GM23338 (cell line): ENCODE results near the gene EFR3B. TPM values are rescaled to one million over a fixed set of nuclear protein-coding genes. Genes with fewer than 3 reads are reported as not detected.
A peak's percentile ranks its signal among the peaks of the same experiment; 100 is the strongest.

ENCODE experiments used
- ATAC-seq: fragments of 200-7000 bp; cut with Tn5 transposase; 3 replicates; pipeline ENCODE4 v1.9.1; 2020
- DNase-seq: peaks from one replicate; pipeline ENCODE4 v3.0.0-alpha.2; 2015; ENCODE audit warnings: low spot score
- H2AFZ ChIP-seq: fragments of 200-600 bp; sonication (generic); 2 replicates; pipeline ENCODE4 v1.8.0; 2016; ENCODE audit warnings: antibody characterized with exemption, mild to moderate bottlenecking, moderate library complexity
- H3F3A ChIP-seq: fragments of 200-600 bp; sonication (generic); replicated peaks from 2 replicates; pipeline ENCODE4 v1.8.0; 2017; ENCODE audit warnings: antibody characterized with exemption, mixed run types, low read depth
- H3K27ac ChIP-seq: fragments of 200-600 bp; sonication (generic); 2 replicates; pipeline ENCODE4 v1.6.1; 2016; ENCODE audit warnings: low read depth
- H3K27me3 ChIP-seq: fragments of 200-600 bp; sonication (generic); 2 replicates; pipeline ENCODE4 v1.8.0; 2016; ENCODE audit warnings: mild to moderate bottlenecking, mixed run types, moderate library complexity; ENCODE audit not compliant: insufficient read depth
- H3K36me3 ChIP-seq: fragments of 200-600 bp; sonication (generic); 2 replicates; pipeline ENCODE4 v1.8.0; 2016; ENCODE audit warnings: mild to moderate bottlenecking; ENCODE audit not compliant: insufficient read depth
- H3K4me1 ChIP-seq: fragments of 200-600 bp; sonication (generic); 2 replicates; pipeline ENCODE4 v1.8.0; 2016; ENCODE audit warnings: mild to moderate bottlenecking, moderate library complexity; ENCODE audit not compliant: insufficient read depth
- H3K4me2 ChIP-seq: fragments of 200-600 bp; sonication (generic); 2 replicates; pipeline ENCODE4 v1.7.1; 2017; ENCODE audit warnings: mixed run types
- H3K4me3 ChIP-seq: fragments of 200-600 bp; sonication (generic); 2 replicates; pipeline ENCODE4 v1.6.1; 2016; ENCODE audit warnings: mixed run types
- H3K79me2 ChIP-seq: fragments of 200-600 bp; sonication (generic); replicated peaks from 2 replicates; pipeline ENCODE4 v1.8.0; 2017; ENCODE audit warnings: mild to moderate bottlenecking; ENCODE audit not compliant: insufficient read depth
- H3K9me2 ChIP-seq: fragments of 200-600 bp; sonication (generic); 2 replicates; pipeline ENCODE4 v1.8.0; 2017; ENCODE audit not compliant: insufficient read depth
- H4K20me1 ChIP-seq: fragments of 200-600 bp; sonication (generic); replicated peaks from 2 replicates; pipeline ENCODE4 v1.8.0; 2017; ENCODE audit warnings: mild to moderate bottlenecking; ENCODE audit not compliant: insufficient read depth
- H3K27ac Mint-ChIP-seq: 2 replicates; pipeline ENCODE4 v1.8.0; 2020; ENCODE audit warnings: inconsistent platforms, mild to moderate bottlenecking, moderate library complexity, mixed read lengths
- H3K27me3 Mint-ChIP-seq: 3 replicates; pipeline ENCODE4 v1.8.0; 2022; ENCODE audit warnings: low read depth, mild to moderate bottlenecking, moderate library complexity, mixed read lengths, inconsistent platforms; ENCODE audit not compliant: insufficient read depth, poor library complexity
- H3K36me3 Mint-ChIP-seq: 3 replicates; pipeline ENCODE4 v1.8.0; 2021; ENCODE audit warnings: low read depth, mild to moderate bottlenecking, inconsistent platforms, moderate library complexity, mixed read lengths
- H3K4me1 Mint-ChIP-seq: 3 replicates; pipeline ENCODE4 v1.8.0; 2020; ENCODE audit warnings: mild to moderate bottlenecking, inconsistent platforms, mixed read lengths
- H3K4me3 Mint-ChIP-seq: 3 replicates; pipeline ENCODE4 v1.8.0; 2021; ENCODE audit warnings: moderate library complexity, mild to moderate bottlenecking, inconsistent platforms, mixed read lengths
- H3K9me3 Mint-ChIP-seq: 3 replicates; pipeline ENCODE4 v1.8.0; 2020; ENCODE audit warnings: moderate library complexity, mild to moderate bottlenecking, inconsistent platforms, mixed read lengths
- CREB1 ChIP-seq: fragments of 250-450 bp; sonication (Bioruptor Pico); IDR thresholded peaks from 2 replicates; pipeline ENCODE4 v1.5.0; 2020; ENCODE audit warnings: low read depth, mild to moderate bottlenecking, moderate library complexity
- EZH2 ChIP-seq: fragments of 200-600 bp; sonication (generic); IDR thresholded peaks from one replicate; pipeline ENCODE4 v1.8.0; 2017; ENCODE audit warnings: antibody characterized with exemption, mild to moderate bottlenecking, low read depth; ENCODE audit not compliant: unreplicated experiment
- EZH2phosphoT487 ChIP-seq: fragments of 200-600 bp; sonication (generic); IDR thresholded peaks from one replicate; pipeline ENCODE4 v1.8.1; 2018; ENCODE audit warnings: antibody characterized with exemption; ENCODE audit not compliant: unreplicated experiment
- JUNB ChIP-seq: IDR thresholded peaks from one replicate; pipeline ENCODE4 v1.6.1; 2016; ENCODE audit warnings: antibody characterized with exemption; ENCODE audit not compliant: unreplicated experiment
- REST ChIP-seq: IDR thresholded peaks from one replicate; pipeline ENCODE4 v1.6.1; 2018; ENCODE audit warnings: antibody characterized with exemption; ENCODE audit not compliant: unreplicated experiment
- STAT1 ChIP-seq: IDR thresholded peaks from one replicate; pipeline ENCODE4 v1.6.1; 2016; ENCODE audit warnings: antibody characterized with exemption; ENCODE audit not compliant: unreplicated experiment
- ZNF114 ChIP-seq: fragments of 250-450 bp; sonication (Bioruptor Pico); IDR thresholded peaks from 2 replicates; pipeline ENCODE4 v1.5.0; 2020; ENCODE audit warnings: mild to moderate bottlenecking, moderate library complexity
- ZNF331 ChIP-seq: fragments of 250-450 bp; sonication (Bioruptor Pico); IDR thresholded peaks from 2 replicates; pipeline ENCODE4 v1.5.0; 2020; ENCODE audit warnings: low read depth, mild to moderate bottlenecking, moderate library complexity
- polyA plus RNA-seq: library from polyadenylated mRNA; unstranded; fragments of >200 nt; fragmentation: Nextera tagmentation; extraction: Ambion mirVana; gene quantifications from 2 replicates; pipeline ENCODE4 v1.2.1, GENCODE V29; 2016
- total RNA-seq: library from RNA; depleted of rRNA; stranded (reverse); fragments of >200 nt; shearing (Covaris generic); gene quantifications from 2 replicates; pipeline ENCODE4 v1.2.3, GENCODE V29; 2014
- TF ChIP-seq, protein P1 (sequence below): fragments of 250-450 bp; sonication (Bioruptor Pico); IDR thresholded peaks from 2 replicates; pipeline ENCODE4 v1.5.0; 2020; ENCODE audit warnings: mild to moderate bottlenecking, moderate library complexity

The EFR3B gene
- total and polyA plus RNA-seq, 2 experiments from 2014 or later: 3.3 to 10.7 TPM

- TF ChIP-seq, protein P1, sequence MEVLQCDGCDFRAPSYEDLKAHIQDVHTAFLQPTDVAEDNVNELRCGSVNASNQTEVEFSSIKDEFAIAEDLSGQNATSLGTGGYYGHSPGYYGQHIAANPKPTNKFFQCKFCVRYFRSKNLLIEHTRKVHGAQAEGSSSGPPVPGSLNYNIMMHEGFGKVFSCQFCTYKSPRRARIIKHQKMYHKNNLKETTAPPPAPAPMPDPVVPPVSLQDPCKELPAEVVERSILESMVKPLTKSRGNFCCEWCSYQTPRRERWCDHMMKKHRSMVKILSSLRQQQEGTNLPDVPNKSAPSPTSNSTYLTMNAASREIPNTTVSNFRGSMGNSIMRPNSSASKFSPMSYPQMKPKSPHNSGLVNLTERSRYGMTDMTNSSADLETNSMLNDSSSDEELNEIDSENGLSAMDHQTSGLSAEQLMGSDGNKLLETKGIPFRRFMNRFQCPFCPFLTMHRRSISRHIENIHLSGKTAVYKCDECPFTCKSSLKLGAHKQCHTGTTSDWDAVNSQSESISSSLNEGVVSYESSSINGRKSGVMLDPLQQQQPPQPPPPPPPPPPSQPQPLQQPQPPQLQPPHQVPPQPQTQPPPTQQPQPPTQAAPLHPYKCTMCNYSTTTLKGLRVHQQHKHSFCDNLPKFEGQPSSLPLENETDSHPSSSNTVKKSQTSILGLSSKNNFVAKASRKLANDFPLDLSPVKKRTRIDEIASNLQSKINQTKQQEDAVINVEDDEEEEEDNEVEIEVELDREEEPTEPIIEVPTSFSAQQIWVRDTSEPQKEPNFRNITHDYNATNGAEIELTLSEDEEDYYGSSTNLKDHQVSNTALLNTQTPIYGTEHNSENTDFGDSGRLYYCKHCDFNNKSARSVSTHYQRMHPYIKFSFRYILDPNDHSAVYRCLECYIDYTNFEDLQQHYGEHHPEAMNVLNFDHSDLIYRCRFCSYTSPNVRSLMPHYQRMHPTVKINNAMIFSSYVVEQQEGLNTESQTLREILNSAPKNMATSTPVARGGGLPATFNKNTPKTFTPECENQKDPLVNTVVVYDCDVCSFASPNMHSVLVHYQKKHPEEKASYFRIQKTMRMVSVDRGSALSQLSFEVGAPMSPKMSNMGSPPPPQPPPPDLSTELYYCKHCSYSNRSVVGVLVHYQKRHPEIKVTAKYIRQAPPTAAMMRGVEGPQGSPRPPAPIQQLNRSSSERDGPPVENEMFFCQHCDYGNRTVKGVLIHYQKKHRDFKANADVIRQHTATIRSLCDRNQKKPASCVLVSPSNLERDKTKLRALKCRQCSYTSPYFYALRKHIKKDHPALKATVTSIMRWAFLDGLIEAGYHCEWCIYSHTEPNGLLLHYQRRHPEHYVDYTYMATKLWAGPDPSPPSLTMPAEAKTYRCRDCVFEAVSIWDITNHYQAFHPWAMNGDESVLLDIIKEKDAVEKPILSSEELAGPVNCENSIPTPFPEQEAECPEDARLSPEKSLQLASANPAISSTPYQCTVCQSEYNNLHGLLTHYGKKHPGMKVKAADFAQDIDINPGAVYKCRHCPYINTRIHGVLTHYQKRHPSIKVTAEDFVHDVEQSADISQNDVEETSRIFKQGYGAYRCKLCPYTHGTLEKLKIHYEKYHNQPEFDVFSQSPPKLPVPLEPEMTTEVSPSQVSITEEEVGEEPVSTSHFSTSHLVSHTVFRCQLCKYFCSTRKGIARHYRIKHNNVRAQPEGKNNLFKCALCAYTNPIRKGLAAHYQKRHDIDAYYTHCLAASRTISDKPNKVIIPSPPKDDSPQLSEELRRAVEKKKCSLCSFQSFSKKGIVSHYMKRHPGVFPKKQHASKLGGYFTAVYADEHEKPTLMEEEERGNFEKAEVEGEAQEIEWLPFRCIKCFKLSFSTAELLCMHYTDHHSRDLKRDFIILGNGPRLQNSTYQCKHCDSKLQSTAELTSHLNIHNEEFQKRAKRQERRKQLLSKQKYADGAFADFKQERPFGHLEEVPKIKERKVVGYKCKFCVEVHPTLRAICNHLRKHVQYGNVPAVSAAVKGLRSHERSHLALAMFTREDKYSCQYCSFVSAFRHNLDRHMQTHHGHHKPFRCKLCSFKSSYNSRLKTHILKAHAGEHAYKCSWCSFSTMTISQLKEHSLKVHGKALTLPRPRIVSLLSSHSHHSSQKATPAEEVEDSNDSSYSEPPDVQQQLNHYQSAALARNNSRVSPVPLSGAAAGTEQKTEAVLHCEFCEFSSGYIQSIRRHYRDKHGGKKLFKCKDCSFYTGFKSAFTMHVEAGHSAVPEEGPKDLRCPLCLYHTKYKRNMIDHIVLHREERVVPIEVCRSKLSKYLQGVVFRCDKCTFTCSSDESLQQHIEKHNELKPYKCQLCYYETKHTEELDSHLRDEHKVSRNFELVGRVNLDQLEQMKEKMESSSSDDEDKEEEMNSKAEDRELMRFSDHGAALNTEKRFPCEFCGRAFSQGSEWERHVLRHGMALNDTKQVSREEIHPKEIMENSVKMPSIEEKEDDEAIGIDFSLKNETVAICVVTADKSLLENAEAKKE (CRISPR knock-in tag): no peak
- TF ChIP-seq ZNF114 (no peak), JUNB (no peak), EZH2 (no peak), STAT1 (no peak), ZNF331 (CRISPR knock-in tag) (peak; percentile 84), REST (no peak), CREB1 (no peak), EZH2phosphoT487 (no peak)
- Mint-ChIP-seq H3K4me1 (peaks cover 27% of the 10 kb centered on the region), H3K9me3 (no peaks in the 10 kb centered on the region), H3K36me3 (no peaks in the 10 kb centered on the region; the same call in 2 of the 3 replicates), H3K27ac (no peak overlapping the region), H3K4me3 (peak overlapping the region; percentile 76), H3K27me3 (peaks cover 38% of the 10 kb centered on the region)
- DNase-seq: peak; percentile 55
- Histone ChIP-seq H3K4me3 (peak overlapping the region; percentile 89), H3K4me2 (peak overlapping the region; percentile 99), H2AFZ (peak overlapping the region; percentile 97), H3K4me1 (peaks cover 11% of the 10 kb centered on the region), H3F3A (peaks cover 8% of the 10 kb centered on the region; the same call in 1 of the 2 replicates), H3K36me3 (no peaks in the 10 kb centered on the region), H4K20me1 (0 out of 2 replicates have a peak, but pooled peaks cover 5% of the 10 kb centered on the region), H3K27ac (no peak overlapping the region), H3K79me2 (0 out of 2 replicates have a peak, but pooled peaks cover 8% of the 10 kb centered on the region), H3K9me2 (no peaks in the 10 kb centered on the region), H3K27me3 (peaks cover 33% of the 10 kb centered on the region)
- peak; percentile 0; the same call in 2 of the 3 replicates for ATAC-seq
Measured at GRCh38 chr2:25043241-25043867, 1.5 kb downstream of the EFR3B start.
